Left renal cortex interstitium (tissue), 4 donors: ENCODE results near the gene SLAMF8. TPM values are rescaled to one million over a fixed set of nuclear protein-coding genes. Genes with fewer than 3 reads are reported as not detected.

Source experiments
- DNase-seq, 4 donors: peaks; one replicate each; pipeline ENCODE4 v3.0.0-alpha.2; 2013; ENCODE audit warnings: low read depth in 4 of 4, low spot score in 2 of 4, missing footprints in 1 of 4
- polyA plus RNA-seq, 4 donors: library from polyadenylated mRNA; unstranded; fragments of 120-200 nt; gene quantifications; one replicate each; pipeline ENCODE4 v1.2.1, GENCODE V29; 2013; ENCODE audit not compliant: insufficient read length in 4 of 4

The SLAMF8 gene
- polyA plus RNA-seq, 4 donors: 0.44 to 0.59 (median 0.55) TPM

- no peak for DNase-seq
These were observed 9.2 kb upstream of the SLAMF8 start for GRCh38 chr1:159817276-159818041.

- no peak for DNase-seq
These were observed 5.4 kb upstream of the SLAMF8 start for GRCh38 chr1:159821171-159821867.

- no peak for DNase-seq
These were observed 3.3 kb upstream of the SLAMF8 start for GRCh38 chr1:159823406-159823805.

GRCh38 chr1:159825564-159825963 is 1.1 kb upstream of the SLAMF8 start:
- DNase-seq: no peak

GRCh38 chr1:159827102-159827490 is 423 bp downstream of the SLAMF8 start:
- DNase-seq: no peak

- DNase-seq: no peak
These were observed 876 bp downstream of the SLAMF8 start for GRCh38 chr1:159827549-159827948.

- no peak for DNase-seq
These were observed 1.5 kb downstream of the SLAMF8 start for GRCh38 chr1:159828176-159828575.

- no peak for DNase-seq
These were observed 2.1 kb downstream of the SLAMF8 start for GRCh38 chr1:159828581-159829272.

GRCh38 chr1:159829273-159829634 is 2.6 kb downstream of the SLAMF8 start:
- DNase-seq: peak in 1 of 4 donors; percentile 17

GRCh38 chr1:159829822-159830465 is 3.3 kb downstream of the SLAMF8 start:
- no peak for DNase-seq

GRCh38 chr1:159830722-159831121 is 4.0 kb downstream of the SLAMF8 start:
- no peak for DNase-seq

- DNase-seq: no peak
These were observed 4.9 kb downstream of the SLAMF8 start for GRCh38 chr1:159831412-159832141.

GRCh38 chr1:159832309-159832708 is 5.6 kb downstream of the SLAMF8 start:
- DNase-seq: no peak

GRCh38 chr1:159835356-159835755 is 8.7 kb downstream of the SLAMF8 start:
- DNase-seq: no peak

GRCh38 chr1:159835862-159836525 is 9.3 kb downstream of the SLAMF8 start:
- DNase-seq: no peak

- DNase-seq: no peak
These were observed 12.0 kb downstream of the SLAMF8 start for GRCh38 chr1:159838715-159839114.

- no peak for DNase-seq
These were observed 12.6 kb downstream of the SLAMF8 start for GRCh38 chr1:159839116-159839849.

- no peak for DNase-seq
These were observed 15.1 kb downstream of the SLAMF8 start for GRCh38 chr1:159841749-159842148.

GRCh38 chr1:159843459-159843858 is 16.8 kb downstream of the SLAMF8 start:
- DNase-seq: no peak
